Cardiac muscle cell (in vitro differentiated cells and primary cell): ENCODE measurements around the gene EMC10. TPM values are rescaled to one million over a fixed set of nuclear protein-coding genes. Genes with fewer than 3 reads are reported as not detected.

Experiments used
- DNase-seq, 2 donors: peaks; one replicate each; pipeline versions ENCODE4 v3.0.0 to v3.0.0-alpha.2; 2010 to 2017; ENCODE audit warnings: low read depth in 1 of 2, low spot score in 1 of 2
- H3K27ac ChIP-seq: fragments of 200-600 bp; sonication (generic); 2 replicates; pipeline ENCODE4 v1.5.1; 2016
- H3K27me3 ChIP-seq: fragments of 200-600 bp; sonication (generic); 2 replicates; pipeline ENCODE4 v1.6.0; 2016; ENCODE audit warnings: control low read depth
- H3K36me3 ChIP-seq: fragments of 200-600 bp; sonication (generic); 2 replicates; pipeline ENCODE4 v1.5.1; 2016; ENCODE audit warnings: control low read depth
- H3K4me1 ChIP-seq: fragments of 200-600 bp; sonication (generic); 2 replicates; pipeline ENCODE4 v1.8.1; 2017; ENCODE audit warnings: low read depth, mild to moderate bottlenecking, mixed run types
- H3K4me3 ChIP-seq: fragments of 200-600 bp; sonication (generic); 2 replicates; pipeline ENCODE4 v1.5.1; 2016; ENCODE audit warnings: mild to moderate bottlenecking
- H3K9me3 ChIP-seq: fragments of 200-600 bp; sonication (generic); 2 replicates; pipeline ENCODE4 v1.5.1; 2017; ENCODE audit warnings: low read depth, mild to moderate bottlenecking, control low read depth
- polyA plus RNA-seq: library from polyadenylated mRNA; unstranded; fragments of >200 nt; fragmentation: Nextera tagmentation; extraction: Ambion mirVana; gene quantifications from 2 replicates; pipeline ENCODE4 v1.2.1, GENCODE V29; 2016
- total RNA-seq: library from RNA; depleted of rRNA; stranded (reverse); fragments of >200 nt; gene quantifications from 2 replicates; pipeline ENCODE4 v1.2.3, GENCODE V29; 2016
- TF ChIP-seq, protein P1 (sequence below): IDR thresholded peaks from 2 replicates; pipeline ENCODE4 v1.5.1; 2012; ENCODE audit warnings: low read depth, mild to moderate bottlenecking, low read length

Gene EMC10
- total and polyA plus RNA-seq, 2 experiments from 2014 or later = 280 to 308 TPM

- Histone ChIP-seq H3K27me3 (no peaks in the 10 kb centered on the region), H3K27ac (peak overlapping the region; percentile 90), H3K9me3 (no peaks in the 10 kb centered on the region), H3K4me3 (peak overlapping the region; percentile 51), H3K36me3 (peaks cover 7% of the 10 kb centered on the region), H3K4me1 (peaks cover 4% of the 10 kb centered on the region)
- TF ChIP-seq, protein P1, sequence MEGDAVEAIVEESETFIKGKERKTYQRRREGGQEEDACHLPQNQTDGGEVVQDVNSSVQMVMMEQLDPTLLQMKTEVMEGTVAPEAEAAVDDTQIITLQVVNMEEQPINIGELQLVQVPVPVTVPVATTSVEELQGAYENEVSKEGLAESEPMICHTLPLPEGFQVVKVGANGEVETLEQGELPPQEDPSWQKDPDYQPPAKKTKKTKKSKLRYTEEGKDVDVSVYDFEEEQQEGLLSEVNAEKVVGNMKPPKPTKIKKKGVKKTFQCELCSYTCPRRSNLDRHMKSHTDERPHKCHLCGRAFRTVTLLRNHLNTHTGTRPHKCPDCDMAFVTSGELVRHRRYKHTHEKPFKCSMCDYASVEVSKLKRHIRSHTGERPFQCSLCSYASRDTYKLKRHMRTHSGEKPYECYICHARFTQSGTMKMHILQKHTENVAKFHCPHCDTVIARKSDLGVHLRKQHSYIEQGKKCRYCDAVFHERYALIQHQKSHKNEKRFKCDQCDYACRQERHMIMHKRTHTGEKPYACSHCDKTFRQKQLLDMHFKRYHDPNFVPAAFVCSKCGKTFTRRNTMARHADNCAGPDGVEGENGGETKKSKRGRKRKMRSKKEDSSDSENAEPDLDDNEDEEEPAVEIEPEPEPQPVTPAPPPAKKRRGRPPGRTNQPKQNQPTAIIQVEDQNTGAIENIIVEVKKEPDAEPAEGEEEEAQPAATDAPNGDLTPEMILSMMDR = no peak
- no peak for DNase-seq
Observed at GRCh38 chr19:50476907-50477238, 566 bp downstream of the EMC10 start.

DNA sequence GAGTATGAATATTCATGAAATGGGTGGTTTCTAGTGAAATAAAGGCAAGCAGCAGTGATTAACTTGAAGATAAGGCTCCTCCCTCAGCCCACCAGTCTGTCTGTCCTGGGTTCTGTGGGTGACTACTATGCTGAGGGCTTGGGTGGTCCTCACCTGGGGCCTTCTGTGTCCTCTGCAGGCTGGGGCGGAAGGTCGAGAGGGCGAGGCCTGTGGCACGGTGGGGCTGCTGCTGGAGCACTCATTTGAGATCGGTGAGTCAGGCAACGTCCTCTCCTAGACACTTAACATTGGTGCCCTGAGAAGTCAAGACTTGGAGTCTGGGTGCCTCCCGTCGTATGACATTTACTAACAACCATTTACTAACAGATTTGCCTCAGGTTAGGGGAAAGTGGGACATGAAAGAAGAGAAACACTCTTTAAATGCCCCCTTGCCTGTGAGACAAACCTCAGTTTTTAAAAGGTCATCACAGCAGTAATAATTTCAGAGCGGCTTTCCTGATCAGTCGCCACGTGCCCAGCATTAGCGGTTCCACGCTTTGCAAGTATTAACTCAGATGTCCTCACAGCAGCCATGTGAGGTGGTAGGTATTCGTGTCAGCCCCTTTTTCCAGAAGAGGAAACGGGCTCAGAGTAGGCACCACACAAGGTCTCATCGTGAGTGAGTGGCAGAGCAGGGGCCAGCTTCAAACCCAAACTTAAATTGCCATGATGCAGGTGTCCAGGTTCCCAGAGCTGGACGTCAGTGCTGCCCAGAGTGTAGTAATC is 1.6 kb downstream of the EMC10 start:
- TF ChIP-seq, protein P1 = no peak
- no peak overlapping the region for H3K4me3 ChIP-seq

DNA sequence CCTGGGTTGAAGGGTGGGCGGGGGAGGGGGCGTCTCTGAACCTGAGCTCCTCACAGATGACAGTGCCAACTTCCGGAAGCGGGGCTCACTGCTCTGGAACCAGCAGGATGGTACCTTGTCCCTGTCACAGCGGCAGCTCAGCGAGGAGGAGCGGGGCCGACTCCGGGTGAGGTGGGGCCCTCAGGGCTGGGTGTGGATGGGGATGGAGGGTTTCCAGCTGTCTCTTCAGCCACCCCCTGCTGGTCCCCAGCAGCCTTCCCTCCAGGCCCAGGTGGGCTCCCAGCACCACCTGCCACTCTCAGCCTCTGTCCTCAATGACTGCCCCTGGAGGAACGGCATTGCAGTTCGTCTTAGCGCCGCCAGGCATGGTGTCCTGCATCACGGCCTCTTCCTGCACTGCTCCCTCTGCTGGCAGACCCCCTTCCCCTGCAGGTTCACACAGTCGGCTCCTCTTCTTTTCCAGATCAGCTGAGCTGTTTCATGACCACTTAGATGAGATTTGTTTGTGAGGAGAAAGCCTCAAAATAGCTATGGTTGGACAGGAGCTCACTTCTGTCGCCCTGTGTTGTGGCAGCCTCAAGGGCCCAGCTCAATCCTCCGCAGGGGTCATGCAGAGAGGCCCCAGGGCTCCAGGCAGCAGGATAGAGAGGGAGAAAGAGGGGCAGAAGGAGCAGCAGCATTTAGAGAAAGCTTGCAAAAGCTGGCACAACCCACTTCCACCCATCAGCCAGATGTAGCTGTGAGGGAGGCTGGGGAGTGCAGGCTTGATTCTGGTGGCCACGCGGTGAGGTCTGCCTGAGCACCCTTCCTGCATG is 2.8 kb downstream of the EMC10 start:
- Histone ChIP-seq H3K4me3 (no peak overlapping the region), H3K27me3 (no peaks in the 10 kb centered on the region), H3K36me3 (peaks cover 7% of the 10 kb centered on the region), H3K27ac (no peak overlapping the region), H3K4me1 (peaks cover 4% of the 10 kb centered on the region), H3K9me3 (no peaks in the 10 kb centered on the region)
- TF ChIP-seq, protein P1 = peak; percentile 60
- peak; percentile 49 to 64 for DNase-seq

More for the DNA sequence above, 1.6 kb downstream of the EMC10 start:
- Histone ChIP-seq H3K4me1 (peaks cover 4% of the 10 kb centered on the region), H3K36me3 (peaks cover 7% of the 10 kb centered on the region), H3K27me3 (no peaks in the 10 kb centered on the region), H3K27ac (no peak overlapping the region), H3K9me3 (no peaks in the 10 kb centered on the region)
- no peak for DNase-seq

GRCh38 chr19:50479761-50480251 is 3.5 kb downstream of the EMC10 start:
- DNase-seq = no peak
- TF ChIP-seq, protein P1 = no peak
- no peak overlapping the region for H3K27ac ChIP-seq
- no peaks in the 10 kb centered on the region for H3K9me3 ChIP-seq
- no peaks in the 10 kb centered on the region for H3K27me3 ChIP-seq
- H3K4me1 ChIP-seq = peaks cover 4% of the 10 kb centered on the region
- peaks cover 7% of the 10 kb centered on the region for H3K36me3 ChIP-seq
- H3K4me3 ChIP-seq = no peak overlapping the region

- H3K36me3 ChIP-seq = peaks cover 7% of the 10 kb centered on the region
- no peak overlapping the region for H3K4me3 ChIP-seq
Observed at GRCh38 chr19:50480281-50481111, 4.2 kb downstream of the EMC10 start.

More at GRCh38 chr19:50480281-50481111, 4.2 kb downstream of the EMC10 start:
- Histone ChIP-seq H3K9me3 (no peaks in the 10 kb centered on the region), H3K27ac (no peak overlapping the region), H3K27me3 (no peaks in the 10 kb centered on the region), H3K4me1 (peaks cover 4% of the 10 kb centered on the region)
- DNase-seq = no peak
- TF ChIP-seq, protein P1 = no peak
